GM18499 (cell line): Measurements from ENCODE around the gene KAT6B.

Source experiments
- ATAC-seq: cut with Tn5 transposase; IDR thresholded peaks from one replicate; pipeline ENCODE4 v1.9.1; 2021; ENCODE audit warnings: moderate number of reproducible peaks; ENCODE audit not compliant: insufficient read depth, unreplicated experiment

The KAT6B gene

GRCh38 chr10:75002967-75003594, 176.7 kb downstream of the KAT6B start:
- ATAC-seq: no peak

GRCh38 chr10:75003891-75004290, 177.5 kb downstream of the KAT6B start:
- ATAC-seq: no peak

- no peak for ATAC-seq
Observed at GRCh38 chr10:75007646-75008045, 181.2 kb downstream of the KAT6B start.

DNA sequence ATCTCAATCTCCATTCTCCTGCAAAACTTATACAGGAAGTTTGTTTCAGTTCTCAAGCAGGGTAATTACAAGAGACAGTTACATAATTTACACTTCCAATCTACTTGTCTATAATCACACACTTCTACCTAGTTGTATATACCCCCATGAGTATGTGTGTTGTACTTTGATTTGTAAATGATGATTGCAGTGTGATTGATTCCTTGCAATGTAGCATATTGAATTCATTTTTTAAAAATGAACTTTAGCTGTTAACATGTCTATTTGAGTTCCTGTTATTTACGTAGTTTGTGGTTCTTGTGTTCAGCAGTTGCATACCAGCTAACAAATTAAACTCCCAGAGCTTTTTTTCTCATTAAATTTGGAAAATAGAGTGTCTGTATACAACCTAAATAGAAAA, 182.6 kb downstream of the KAT6B start:
- no peak for ATAC-seq

DNA sequence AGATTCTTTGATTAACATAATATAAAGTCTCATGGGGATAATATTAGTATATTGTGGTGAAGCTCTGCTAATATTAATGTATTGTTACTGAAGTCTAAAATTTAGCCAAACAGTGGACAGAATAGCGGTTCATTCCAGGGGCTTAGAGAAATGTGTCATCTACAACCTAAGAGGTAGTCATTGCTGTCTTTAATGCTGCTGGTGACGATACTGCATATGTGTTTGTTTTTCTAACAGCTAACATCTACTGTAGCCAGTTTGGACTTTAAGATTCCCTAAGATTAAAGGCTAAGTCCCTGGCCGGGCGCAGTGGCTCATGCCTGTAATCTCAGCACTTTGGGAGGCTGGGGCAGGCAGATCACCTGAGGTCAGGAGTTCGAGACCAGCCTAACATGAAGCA, 183.0 kb downstream of the KAT6B start:
- no peak for ATAC-seq

DNA sequence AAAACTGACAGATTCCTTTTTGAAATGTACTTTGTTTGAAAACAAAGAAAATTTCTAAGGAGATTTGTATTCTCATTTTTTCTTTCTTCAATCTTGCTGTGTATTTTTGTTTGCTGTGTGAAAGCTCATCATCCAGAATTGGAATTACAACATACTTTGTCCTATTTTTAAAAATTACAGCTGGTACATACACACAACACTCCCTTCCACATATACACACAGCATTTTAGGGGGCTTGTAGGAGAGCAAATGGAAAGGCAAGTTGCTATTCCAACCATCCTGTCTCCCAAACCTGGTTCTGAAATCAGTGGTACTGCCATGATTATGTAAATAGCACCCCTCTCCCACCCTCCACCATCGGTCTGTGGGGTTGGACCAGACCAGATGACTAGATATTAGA, 184.0 kb downstream of the KAT6B start:
- ATAC-seq: no peak

- peak; percentile 2 for ATAC-seq
Observed at GRCh38 chr10:75011221-75011620, 184.8 kb downstream of the KAT6B start.

- no peak for ATAC-seq
Observed at GRCh38 chr10:75012471-75012870, 186.1 kb downstream of the KAT6B start.

DNA sequence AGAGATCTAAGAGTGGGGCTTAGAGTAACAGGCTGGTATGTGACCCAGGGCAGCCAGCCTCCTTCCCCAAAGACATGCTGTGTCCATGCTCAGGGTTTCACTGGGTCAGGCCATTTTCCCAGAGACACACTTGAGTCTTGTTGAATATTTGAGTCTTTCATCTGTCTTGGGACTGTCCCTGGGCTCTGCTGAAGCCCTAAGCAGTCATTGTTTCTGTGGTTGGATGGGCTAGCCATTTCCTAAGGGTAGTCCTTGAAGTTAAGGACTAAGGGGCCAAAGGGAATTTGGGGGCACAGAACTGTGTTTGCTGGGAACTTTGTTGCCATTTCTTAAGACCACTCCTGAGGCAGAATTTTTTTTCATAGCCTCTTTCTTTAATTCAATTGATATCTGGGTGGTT, 186.6 kb downstream of the KAT6B start:
- ATAC-seq: no peak

GRCh38 chr10:75013522-75013921, 187.1 kb downstream of the KAT6B start:
- ATAC-seq: no peak

GRCh38 chr10:75014516-75015230, 188.3 kb downstream of the KAT6B start:
- no peak for ATAC-seq

- ATAC-seq: no peak
Observed at GRCh38 chr10:75015442-75015841, 189.0 kb downstream of the KAT6B start.

DNA sequence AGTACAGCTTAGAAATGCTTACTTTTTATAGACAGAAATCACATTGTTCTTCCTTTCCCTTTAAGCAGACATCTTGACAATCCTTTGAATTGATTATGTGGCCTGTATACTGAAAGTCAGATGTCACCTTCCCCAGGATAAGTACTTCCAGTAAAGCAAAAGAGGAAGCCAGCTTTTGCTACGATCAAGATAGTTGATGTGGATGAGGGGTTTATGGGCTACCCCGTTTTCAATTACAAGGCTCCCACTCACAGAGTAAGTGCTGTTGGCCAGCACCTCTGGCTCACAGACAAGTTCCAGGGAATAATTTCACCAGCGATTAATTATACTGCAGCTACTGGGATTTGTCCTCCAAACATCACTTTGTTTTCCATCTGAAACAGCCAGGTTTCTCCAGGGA, 189.9 kb downstream of the KAT6B start:
- ATAC-seq: no peak

GRCh38 chr10:75018251-75018650, 191.9 kb downstream of the KAT6B start:
- no peak for ATAC-seq

DNA sequence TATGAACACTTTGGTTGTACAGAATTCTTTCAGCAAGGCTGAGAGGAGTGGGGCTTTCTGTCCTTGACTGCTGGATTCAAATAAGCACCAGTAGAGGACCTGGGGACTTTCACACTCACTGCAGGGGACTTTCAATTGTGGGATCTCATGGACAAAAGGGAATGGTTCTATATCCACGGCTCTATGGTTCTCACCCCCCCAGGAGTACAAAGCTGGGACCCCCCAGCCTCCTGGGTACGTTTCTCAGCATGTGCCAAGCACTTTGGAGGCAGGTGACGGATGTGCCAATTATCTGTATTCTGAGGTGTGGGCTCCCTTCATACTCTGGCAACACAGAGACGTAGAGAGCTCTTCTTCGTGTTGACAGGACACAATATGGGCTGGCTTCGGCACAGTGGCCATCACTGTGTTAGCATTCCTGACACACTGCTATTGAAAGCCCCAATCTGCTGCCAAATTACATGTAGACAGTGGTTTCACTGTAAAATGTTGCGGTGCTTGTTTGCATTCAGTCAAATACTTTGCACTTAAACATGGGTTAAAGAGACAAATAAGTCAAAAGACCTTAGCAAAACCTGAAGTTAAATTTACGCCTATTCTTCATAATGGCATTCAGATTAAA, 192.4 kb downstream of the KAT6B start:
- no peak for ATAC-seq

- ATAC-seq: no peak
Observed at GRCh38 chr10:75019370-75019769, 193.0 kb downstream of the KAT6B start.

DNA sequence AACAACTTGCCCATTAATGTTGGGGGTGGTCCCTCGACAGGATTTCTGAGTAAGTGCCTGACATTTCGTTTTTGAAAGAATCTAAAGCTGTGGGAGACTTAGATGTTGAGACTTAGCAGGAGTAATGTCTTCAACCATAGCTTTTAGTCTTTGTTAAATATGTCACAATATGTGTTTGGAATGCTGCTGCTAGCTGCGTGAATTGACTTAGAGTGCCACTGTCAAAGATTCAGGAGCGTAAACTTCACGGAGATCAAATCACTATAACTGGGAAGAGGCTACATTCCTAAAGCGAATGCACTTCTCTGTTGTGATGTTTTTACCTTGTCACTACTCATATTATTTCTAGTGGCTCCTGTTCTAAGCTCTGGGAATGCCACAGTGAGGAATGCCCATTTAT, 193.8 kb downstream of the KAT6B start:
- no peak for ATAC-seq

- no peak for ATAC-seq
Observed at GRCh38 chr10:75021379-75022249, 195.2 kb downstream of the KAT6B start.

DNA sequence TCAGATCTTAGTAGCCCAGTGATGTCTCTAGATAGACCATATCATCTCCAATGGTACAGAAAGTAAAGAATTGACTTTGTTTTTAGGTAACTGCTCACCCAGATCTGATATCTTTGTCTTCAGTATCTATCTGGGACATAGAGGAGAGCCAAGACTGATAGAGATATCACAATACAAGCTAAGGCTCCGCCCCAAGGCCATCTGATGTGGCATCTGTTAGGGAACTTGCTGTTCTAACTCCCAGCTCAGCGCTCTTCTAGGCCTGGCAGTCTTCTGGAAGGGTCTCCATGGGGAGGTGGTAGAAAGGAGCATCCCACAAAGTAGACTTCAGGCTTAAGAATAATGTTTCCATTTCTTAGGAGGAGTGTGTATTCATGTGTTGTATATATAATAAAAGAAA, 196.7 kb downstream of the KAT6B start:
- ATAC-seq: no peak

- ATAC-seq: no peak
Observed at GRCh38 chr10:75024971-75025523, 198.6 kb downstream of the KAT6B start.

DNA sequence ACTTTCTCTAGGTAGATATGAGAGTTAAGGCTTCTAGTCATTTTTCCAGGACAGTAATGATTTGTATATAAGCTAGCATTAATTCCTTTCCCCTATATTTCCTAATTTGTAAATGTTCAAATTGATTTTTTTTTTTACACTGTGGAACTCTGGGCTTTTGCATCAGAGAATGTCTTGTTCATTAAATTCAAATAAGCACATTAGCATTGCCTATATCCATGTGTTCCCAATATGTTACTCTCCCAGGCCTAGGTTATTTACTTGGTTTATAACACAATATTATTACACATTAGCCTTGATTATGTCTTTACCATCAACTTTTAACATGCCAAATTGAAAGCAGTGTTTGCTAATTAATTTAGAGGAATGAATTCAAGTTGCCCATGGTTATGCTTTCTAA, 201.6 kb downstream of the KAT6B start:
- ATAC-seq: no peak
